Measurements from ENCODE around the gene ZDHHC21. TPM values are rescaled to one million over a fixed set of nuclear protein-coding genes. Genes with fewer than 3 reads are reported as not detected.

ZDHHC21 gene
- total RNA-seq, 4 donors from 2014 or later: 4.6 to 10.2 (median 7.7) TPM

DNA sequence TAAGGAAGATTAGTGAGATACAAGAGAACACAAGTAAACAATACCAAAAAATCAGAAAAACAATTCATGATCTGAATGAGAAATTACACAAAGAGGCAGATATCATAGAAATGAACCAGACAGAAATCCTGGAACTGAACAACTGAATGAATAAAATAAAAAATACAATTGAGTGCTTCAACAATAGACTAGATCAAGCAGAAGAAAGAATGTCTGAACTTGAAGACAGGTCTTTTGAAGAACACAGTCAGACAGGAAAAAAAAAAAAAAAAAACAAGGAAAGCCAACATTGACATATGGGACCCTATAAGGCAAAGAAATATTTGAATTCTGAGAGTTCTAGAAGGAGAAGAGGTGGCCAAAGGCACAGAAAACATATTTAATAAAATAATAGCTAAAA, 115.2 kb downstream of the ZDHHC21 start:
- no peak overlapping the region for H3K4me3 ChIP-seq (ENCODE audit: low read depth, poor library complexity, severe bottlenecking)
- intact Hi-C loops (cut with DNase I; ENCODE audit: low total_unique reads): no loop called here
- TF ChIP-seq, protein P1, sequence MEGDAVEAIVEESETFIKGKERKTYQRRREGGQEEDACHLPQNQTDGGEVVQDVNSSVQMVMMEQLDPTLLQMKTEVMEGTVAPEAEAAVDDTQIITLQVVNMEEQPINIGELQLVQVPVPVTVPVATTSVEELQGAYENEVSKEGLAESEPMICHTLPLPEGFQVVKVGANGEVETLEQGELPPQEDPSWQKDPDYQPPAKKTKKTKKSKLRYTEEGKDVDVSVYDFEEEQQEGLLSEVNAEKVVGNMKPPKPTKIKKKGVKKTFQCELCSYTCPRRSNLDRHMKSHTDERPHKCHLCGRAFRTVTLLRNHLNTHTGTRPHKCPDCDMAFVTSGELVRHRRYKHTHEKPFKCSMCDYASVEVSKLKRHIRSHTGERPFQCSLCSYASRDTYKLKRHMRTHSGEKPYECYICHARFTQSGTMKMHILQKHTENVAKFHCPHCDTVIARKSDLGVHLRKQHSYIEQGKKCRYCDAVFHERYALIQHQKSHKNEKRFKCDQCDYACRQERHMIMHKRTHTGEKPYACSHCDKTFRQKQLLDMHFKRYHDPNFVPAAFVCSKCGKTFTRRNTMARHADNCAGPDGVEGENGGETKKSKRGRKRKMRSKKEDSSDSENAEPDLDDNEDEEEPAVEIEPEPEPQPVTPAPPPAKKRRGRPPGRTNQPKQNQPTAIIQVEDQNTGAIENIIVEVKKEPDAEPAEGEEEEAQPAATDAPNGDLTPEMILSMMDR (IDR thresholded peaks at IDR 0.05): no peak

DNA sequence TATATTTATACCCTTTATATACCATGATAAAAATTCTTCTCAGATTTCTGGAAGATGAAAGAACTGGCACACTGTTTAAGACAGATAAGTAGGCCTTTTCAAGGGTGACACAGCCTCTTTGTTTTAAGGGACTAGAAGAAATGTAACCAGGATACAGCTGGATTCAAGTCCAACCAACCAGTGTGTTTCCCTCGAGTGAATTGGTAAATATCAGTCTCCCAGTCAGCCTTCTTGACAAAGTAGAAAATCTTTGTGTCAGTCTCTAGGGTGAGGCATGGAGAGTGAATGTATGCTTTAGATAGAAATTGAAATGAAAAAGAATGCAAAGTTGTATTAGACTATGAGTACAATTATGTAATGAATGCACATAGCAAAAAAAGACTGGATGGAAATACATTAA, 119.1 kb downstream of the ZDHHC21 start:
- no peak for DNase-seq (ENCODE audit: low spot score in 2 of 2)
- intact Hi-C loops (cut with DNase I; ENCODE audit: low total_unique reads): no loop called here
- H3K4me3 ChIP-seq (ENCODE audit: low read depth, poor library complexity, severe bottlenecking): no peak overlapping the region
- 63 to 75% methylated on average over 1 of the region's 1 CpG for whole genome bisulfite sequencing, 2 donors
- TF ChIP-seq, protein P1 (IDR thresholded peaks at IDR 0.05): no peak
- TF ChIP-seq POLR2A (IDR thresholded peaks at IDR 0.05): no peak

More for the DNA sequence above, 115.2 kb downstream of the ZDHHC21 start:
- DNase-seq (ENCODE audit: low spot score in 2 of 2): no peak

DNA sequence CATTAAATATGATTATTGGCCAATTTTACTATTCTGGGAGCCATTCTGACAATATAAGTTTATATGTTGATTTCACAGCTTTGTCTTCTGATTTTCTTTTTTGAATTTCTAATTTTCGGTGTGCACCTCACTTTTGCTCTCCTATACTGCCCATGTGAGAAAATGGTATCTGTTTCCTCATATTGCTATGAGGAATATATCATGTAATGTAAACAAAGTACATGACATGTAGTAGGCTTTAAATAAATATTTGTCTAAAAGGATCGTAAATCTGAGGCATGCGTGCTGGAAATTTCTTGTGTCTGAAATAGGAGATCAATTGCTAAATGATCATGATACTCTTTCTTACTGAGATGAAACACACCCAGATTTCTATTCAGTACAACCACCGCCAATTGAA, 119.9 kb downstream of the ZDHHC21 start:
- no peak for DNase-seq (ENCODE audit: low spot score in 2 of 2)
- H3K4me3 ChIP-seq (ENCODE audit: low read depth, poor library complexity, severe bottlenecking): no peak overlapping the region
- no peak for TF ChIP-seq POLR2A (IDR thresholded peaks at IDR 0.05)
- TF ChIP-seq, protein P1 (IDR thresholded peaks at IDR 0.05): no peak
- intact Hi-C loops (cut with DNase I; ENCODE audit: low total_unique reads): no loop called here
- WGBS, 2 donors: 85 to 86% methylated on average over 4 of the region's 4 CpGs

DNA sequence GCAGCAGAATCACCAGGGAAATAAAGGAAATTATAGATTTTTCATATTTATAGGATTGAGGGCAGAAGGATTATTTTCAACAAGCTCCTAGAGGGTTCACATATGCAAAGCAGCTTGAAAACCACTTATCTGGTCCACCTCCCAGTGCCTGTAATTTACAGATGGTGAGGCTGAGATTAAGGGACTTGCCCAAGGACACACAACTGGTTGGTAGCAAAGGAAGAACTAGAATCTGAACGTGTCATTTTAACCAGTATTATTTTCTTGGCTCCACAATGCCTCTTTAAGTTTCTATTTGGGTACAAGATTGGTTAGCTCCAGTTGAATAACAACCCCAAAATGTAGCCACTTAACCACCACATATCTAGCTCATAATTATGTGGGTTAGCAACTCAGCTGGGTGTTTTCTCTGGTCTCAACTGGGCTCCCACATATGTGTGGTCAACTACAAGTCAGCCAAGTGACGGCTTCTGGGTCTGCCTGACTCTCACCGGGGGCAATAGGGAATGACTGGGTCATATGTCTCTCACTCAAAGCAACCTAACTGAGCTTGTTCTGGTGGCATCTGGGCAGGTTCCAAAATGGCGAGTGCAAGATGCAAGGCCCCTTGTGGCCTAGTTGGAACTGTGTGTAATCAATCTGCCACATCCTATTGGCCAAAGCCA, 127.7 kb downstream of the ZDHHC21 start:
- intact Hi-C loops (cut with DNase I; ENCODE audit: low total_unique reads): no loop called here
- no peak for DNase-seq (ENCODE audit: low spot score in 2 of 2)
- 59 to 63% methylated on average over 4 of the region's 4 CpGs for WGBS, 2 donors

DNA sequence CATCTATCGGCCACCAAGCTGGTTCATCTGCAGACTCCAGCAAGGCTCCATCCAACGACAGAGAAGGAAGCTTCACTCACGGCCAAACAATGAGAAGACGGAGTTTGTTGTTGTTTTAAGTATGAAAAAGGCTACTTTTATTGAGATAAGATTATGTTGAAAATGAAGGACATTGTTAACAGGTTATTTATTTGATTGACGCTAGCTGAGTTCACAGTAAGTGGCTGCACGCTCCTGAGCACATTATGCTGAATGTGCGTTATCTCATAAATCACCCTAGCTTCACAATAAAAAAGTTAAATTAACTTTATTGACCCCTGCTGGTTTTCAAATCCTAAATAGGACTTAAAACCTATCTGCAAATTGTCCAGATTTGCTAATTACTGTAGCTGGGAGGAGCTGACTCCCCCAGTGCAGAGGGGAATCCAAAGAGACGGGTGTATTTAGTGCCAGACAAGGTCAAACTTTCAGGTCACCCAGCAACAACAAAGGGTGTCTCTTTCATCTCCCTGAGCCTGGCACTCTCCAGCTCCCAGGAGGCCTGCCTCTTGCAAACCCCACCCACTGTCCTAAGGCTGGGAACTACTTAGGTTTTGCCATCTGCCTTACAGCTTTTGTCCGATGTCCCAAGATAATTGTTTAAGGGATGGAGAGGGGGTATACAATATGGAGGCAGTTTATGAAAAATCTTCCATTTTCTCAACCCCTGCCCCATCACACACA, 129.2 kb downstream of the ZDHHC21 start:
- H3K4me3 ChIP-seq (ENCODE audit: low read depth, poor library complexity, severe bottlenecking): no peak overlapping the region
- intact Hi-C loops (cut with DNase I; ENCODE audit: low total_unique reads): no loop called here
- TF ChIP-seq, protein P1 (IDR thresholded peaks at IDR 0.05): no peak
- no peak for TF ChIP-seq POLR2A (IDR thresholded peaks at IDR 0.05)
- 76 to 81% methylated on average over 9 of the region's 9 CpGs for WGBS, 2 donors
- no peak for DNase-seq (ENCODE audit: low spot score in 2 of 2)

More for the DNA sequence above, 127.7 kb downstream of the ZDHHC21 start:
- no peak overlapping the region for H3K4me3 ChIP-seq (ENCODE audit: low read depth, poor library complexity, severe bottlenecking)
- TF ChIP-seq POLR2A (IDR thresholded peaks at IDR 0.05): no peak
- TF ChIP-seq, protein P1 (IDR thresholded peaks at IDR 0.05): no peak
